Measurements from ENCODE around the gene RIPPLY2. TPM values are rescaled to one million over a fixed set of nuclear protein-coding genes. Genes with fewer than 3 reads are reported as not detected.
A peak's percentile ranks its signal among the peaks of the same experiment; 100 is the strongest.

Gene RIPPLY2
- total RNA-seq, 4 donors from 2014 or later: not detected

DNA sequence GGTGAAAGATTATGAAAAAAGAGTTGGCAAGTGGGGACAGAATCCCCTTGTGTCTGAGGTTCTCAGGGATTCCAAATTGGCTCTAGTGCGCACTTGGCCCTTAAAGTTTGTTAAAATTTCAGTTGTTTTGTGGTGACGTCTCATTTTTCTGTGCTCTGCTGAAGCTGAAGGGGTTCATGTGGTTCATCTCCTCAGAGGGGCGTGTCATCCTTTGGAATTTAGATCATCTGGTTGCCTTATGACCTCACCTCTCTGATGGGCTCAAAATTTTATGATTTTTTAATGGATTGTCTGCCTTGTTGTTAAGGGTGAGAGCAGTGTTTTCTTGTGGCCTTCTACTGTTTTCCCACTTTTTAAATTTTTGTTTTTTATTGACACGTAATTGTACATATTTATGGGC is 26.6 kb downstream of the RIPPLY2 start:
- DNase-seq (ENCODE audit: low spot score in 2 of 2): no peak
- H3K4me1 ChIP-seq: no peaks in the 10 kb centered on the region
- H3K4me3 ChIP-seq: no peak overlapping the region
- no peak overlapping the region for H3K27ac ChIP-seq
- H3K36me3 ChIP-seq: no peaks in the 10 kb centered on the region
- H3K27me3 ChIP-seq: no peaks in the 10 kb centered on the region
- 81% methylated on average over 4 of the region's 4 CpGs for WGBS
- H3K9me3 ChIP-seq: no peaks in the 10 kb centered on the region
- no peak for TF ChIP-seq EP300 (IDR thresholded peaks at IDR 0.05)
- TF ChIP-seq POLR2A (IDR thresholded peaks at IDR 0.05): no peak
- no peak for TF ChIP-seq CTCF (IDR thresholded peaks at IDR 0.05)
- TF ChIP-seq POLR2AphosphoS5 (IDR thresholded peaks at IDR 0.05): no peak

- no peak overlapping the region for H3K4me3 ChIP-seq
- H3K9me3 ChIP-seq: no peaks in the 10 kb centered on the region
- TF ChIP-seq CTCF (IDR thresholded peaks at IDR 0.05) (no peak), EP300 (IDR thresholded peaks at IDR 0.05) (no peak), POLR2A (IDR thresholded peaks at IDR 0.05) (no peak), POLR2AphosphoS5 (IDR thresholded peaks at IDR 0.05) (no peak)
- WGBS: 25% methylated on average over 2 of the region's 2 CpGs
- no peaks in the 10 kb centered on the region for H3K36me3 ChIP-seq
- H3K27ac ChIP-seq: no peak overlapping the region
- H3K27me3 ChIP-seq: no peaks in the 10 kb centered on the region
- H3K4me1 ChIP-seq: no peaks in the 10 kb centered on the region
- no peak for DNase-seq (ENCODE audit: low spot score in 2 of 2)
Observed at GRCh38 chr6:83883240-83883639, 30.1 kb downstream of the RIPPLY2 start.

DNA sequence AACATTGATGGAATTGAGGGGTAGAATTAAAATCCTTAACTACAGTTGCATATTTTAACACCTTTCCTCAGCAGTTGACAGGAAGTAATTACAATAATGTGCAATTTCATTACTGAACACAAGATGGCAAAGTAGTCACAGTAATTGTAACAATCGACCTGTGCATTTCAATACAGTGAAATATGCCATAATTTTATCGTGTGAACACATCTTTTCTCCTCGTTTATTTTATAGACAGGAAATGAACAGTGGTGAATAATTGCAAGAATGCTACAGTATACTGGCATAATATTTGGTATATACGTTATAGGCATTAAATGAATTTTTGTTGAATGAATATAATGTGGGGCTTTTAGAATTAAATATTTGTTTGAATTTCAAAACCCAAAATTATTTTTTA is 31.4 kb downstream of the RIPPLY2 start:
- Histone ChIP-seq H3K4me1 (no peaks in the 10 kb centered on the region), H3K9me3 (no peaks in the 10 kb centered on the region), H3K27ac (no peak overlapping the region), H3K36me3 (no peaks in the 10 kb centered on the region), H3K4me3 (no peak overlapping the region), H3K27me3 (no peaks in the 10 kb centered on the region)
- TF ChIP-seq POLR2AphosphoS5 (IDR thresholded peaks at IDR 0.05) (no peak), CTCF (IDR thresholded peaks at IDR 0.05) (peak; percentile 36 to 40), POLR2A (IDR thresholded peaks at IDR 0.05) (no peak)
- 3% methylated on average over 4 of the region's 4 CpGs for WGBS
- DNase-seq (ENCODE audit: low spot score in 2 of 2): no peak

DNA sequence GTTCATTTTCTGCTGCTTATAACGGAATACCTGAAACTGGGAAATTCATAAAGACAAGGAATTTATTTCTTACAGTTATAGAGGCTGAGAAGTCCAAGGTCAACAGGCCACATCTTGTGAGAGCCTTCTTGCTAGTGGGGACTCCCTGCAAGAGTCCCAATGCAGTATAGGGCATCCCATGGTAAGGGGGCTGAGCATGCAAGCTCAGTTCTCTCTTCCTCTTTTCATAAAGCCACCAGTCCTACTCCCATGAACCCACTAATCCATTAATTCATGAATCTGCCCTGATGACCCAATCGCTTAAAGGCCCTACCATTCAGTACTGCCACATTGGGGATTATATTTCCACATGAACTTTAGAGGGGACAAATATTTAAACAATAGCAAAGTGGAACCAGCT is 32.8 kb downstream of the RIPPLY2 start:
- TF ChIP-seq POLR2AphosphoS5 (IDR thresholded peaks at IDR 0.05) (no peak), CTCF (IDR thresholded peaks at IDR 0.05) (no peak), POLR2A (IDR thresholded peaks at IDR 0.05) (no peak), EP300 (IDR thresholded peaks at IDR 0.05) (no peak)
- H3K27ac ChIP-seq: no peak overlapping the region
- no peaks in the 10 kb centered on the region for H3K4me1 ChIP-seq
- DNase-seq (ENCODE audit: low spot score in 2 of 2): no peak
- H3K4me3 ChIP-seq: no peak overlapping the region
- WGBS: 96% methylated on average over 2 of the region's 2 CpGs
- H3K27me3 ChIP-seq: no peaks in the 10 kb centered on the region
- no peaks in the 10 kb centered on the region for H3K36me3 ChIP-seq
- H3K9me3 ChIP-seq: no peaks in the 10 kb centered on the region

DNA sequence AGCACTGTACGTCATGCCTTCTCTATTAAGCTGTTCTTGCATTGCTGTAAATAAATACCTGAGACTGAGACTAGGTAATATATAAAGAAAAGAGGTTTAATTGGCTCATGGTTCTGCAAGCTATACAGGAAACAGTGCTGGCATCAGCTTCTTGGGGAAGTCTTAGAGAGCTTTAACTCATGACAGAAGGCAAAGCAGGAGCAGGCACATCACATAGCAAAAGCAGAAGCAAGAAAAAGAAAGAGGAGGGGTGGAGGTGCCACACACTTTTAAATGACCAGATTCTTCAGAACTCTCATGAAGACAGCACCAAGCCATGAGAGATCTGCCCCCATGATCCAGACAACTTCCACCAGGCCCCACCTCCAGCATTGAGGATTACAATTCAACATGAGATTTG is 36.5 kb downstream of the RIPPLY2 start:
- H3K27me3 ChIP-seq: no peaks in the 10 kb centered on the region
- no peak overlapping the region for H3K4me3 ChIP-seq
- H3K9me3 ChIP-seq: no peaks in the 10 kb centered on the region
- 97% methylated on average over 1 of the region's 1 CpG for WGBS
- DNase-seq (ENCODE audit: low spot score in 2 of 2): no peak
- H3K4me1 ChIP-seq: no peaks in the 10 kb centered on the region
- no peaks in the 10 kb centered on the region for H3K36me3 ChIP-seq
- TF ChIP-seq EP300 (IDR thresholded peaks at IDR 0.05): no peak
- no peak for TF ChIP-seq POLR2A (IDR thresholded peaks at IDR 0.05)
- no peak for TF ChIP-seq CTCF (IDR thresholded peaks at IDR 0.05)
- TF ChIP-seq POLR2AphosphoS5 (IDR thresholded peaks at IDR 0.05): no peak
- no peak overlapping the region for H3K27ac ChIP-seq
